Measurements from ENCODE around the gene EFEMP1. TPM values are rescaled to one million over a fixed set of nuclear protein-coding genes. Genes with fewer than 3 reads are reported as not detected.

EFEMP1 gene
- total RNA-seq, 2 experiments from 2014 or later, result not detected

GRCh38 chr2:55906993-55907392, 16.6 kb downstream of the EFEMP1 start:
- no peaks in the 10 kb centered on the region for H3K9me3 Mint-ChIP-seq (ENCODE audit: insufficient read depth)
- DNase-seq, result no peak
- H3K4me3 Mint-ChIP-seq, result no peak overlapping the region
- no peaks in the 10 kb centered on the region for H3K36me3 Mint-ChIP-seq (ENCODE audit: low read depth)
- ATAC-seq, result no peak
- CTCF ChIA-PET, result no interaction called here
- H3K4me1 Mint-ChIP-seq (ENCODE audit: low read depth), result no peaks in the 10 kb centered on the region
- H3K27me3 Mint-ChIP-seq (ENCODE audit: low read depth), result peaks cover 2% of the 10 kb centered on the region
- H3K27ac Mint-ChIP-seq, result no peak overlapping the region
- POLR2A ChIA-PET, result no interaction called here

- no peaks in the 10 kb centered on the region for H3K4me1 Mint-ChIP-seq (ENCODE audit: low read depth)
- ATAC-seq, result no peak
- no peaks in the 10 kb centered on the region for H3K9me3 Mint-ChIP-seq (ENCODE audit: insufficient read depth)
- no peak for DNase-seq
- POLR2A ChIA-PET, result no interaction called here
- H3K4me3 Mint-ChIP-seq, result no peak overlapping the region
- no peaks in the 10 kb centered on the region for H3K27me3 Mint-ChIP-seq (ENCODE audit: low read depth)
- CTCF ChIA-PET, result no interaction called here
- H3K27ac Mint-ChIP-seq, result no peak overlapping the region
- no peaks in the 10 kb centered on the region for H3K36me3 Mint-ChIP-seq (ENCODE audit: low read depth)
Observed at GRCh38 chr2:55903727-55904126, 19.9 kb downstream of the EFEMP1 start.

GRCh38 chr2:55902971-55903370, 20.6 kb downstream of the EFEMP1 start:
- Mint-ChIP-seq H3K4me1 (ENCODE audit: low read depth) (no peaks in the 10 kb centered on the region), H3K36me3 (ENCODE audit: low read depth) (no peaks in the 10 kb centered on the region), H3K9me3 (ENCODE audit: insufficient read depth) (no peaks in the 10 kb centered on the region), H3K27ac (no peak overlapping the region), H3K27me3 (ENCODE audit: low read depth) (no peaks in the 10 kb centered on the region), H3K4me3 (no peak overlapping the region)
- DNase-seq, result no peak
- ChIA-PET POLR2A (no interaction called here), CTCF (no interaction called here)
- no peak for ATAC-seq

- CTCF ChIA-PET, result no interaction called here
- Mint-ChIP-seq H3K4me3 (no peak overlapping the region), H3K27me3 (ENCODE audit: low read depth) (no peaks in the 10 kb centered on the region), H3K27ac (no peak overlapping the region), H3K4me1 (ENCODE audit: low read depth) (no peaks in the 10 kb centered on the region), H3K9me3 (ENCODE audit: insufficient read depth) (no peaks in the 10 kb centered on the region), H3K36me3 (ENCODE audit: low read depth) (no peaks in the 10 kb centered on the region)
- no peak for DNase-seq
- POLR2A ChIA-PET, result no interaction called here
- ATAC-seq, result no peak
Observed at GRCh38 chr2:55902429-55902828, 21.2 kb downstream of the EFEMP1 start.

- no peaks in the 10 kb centered on the region for H3K27me3 Mint-ChIP-seq (ENCODE audit: low read depth)
- ATAC-seq, result no peak
Observed at GRCh38 chr2:55901941-55902340, 21.6 kb downstream of the EFEMP1 start.

GRCh38 chr2:55901322-55901721, 22.3 kb downstream of the EFEMP1 start:
- ChIA-PET CTCF (no interaction called here), POLR2A (no interaction called here)
- no peak for ATAC-seq

More at GRCh38 chr2:55901941-55902340, 21.6 kb downstream of the EFEMP1 start:
- H3K9me3 Mint-ChIP-seq (ENCODE audit: insufficient read depth), result no peaks in the 10 kb centered on the region
- no peak for DNase-seq
- no peaks in the 10 kb centered on the region for H3K4me1 Mint-ChIP-seq (ENCODE audit: low read depth)
- ChIA-PET CTCF (no interaction called here), POLR2A (no interaction called here)
- no peak overlapping the region for H3K4me3 Mint-ChIP-seq
- no peaks in the 10 kb centered on the region for H3K36me3 Mint-ChIP-seq (ENCODE audit: low read depth)
- no peak overlapping the region for H3K27ac Mint-ChIP-seq

GRCh38 chr2:55899881-55900280, 23.7 kb downstream of the EFEMP1 start:
- Mint-ChIP-seq H3K4me1 (ENCODE audit: low read depth) (no peaks in the 10 kb centered on the region), H3K4me3 (no peak overlapping the region), H3K27ac (no peak overlapping the region), H3K36me3 (ENCODE audit: low read depth) (no peaks in the 10 kb centered on the region), H3K27me3 (ENCODE audit: low read depth) (no peaks in the 10 kb centered on the region), H3K9me3 (ENCODE audit: insufficient read depth) (no peaks in the 10 kb centered on the region)
- ChIA-PET CTCF (no interaction called here), POLR2A (no interaction called here)
- no peak for DNase-seq
- no peak for ATAC-seq

More at GRCh38 chr2:55901322-55901721, 22.3 kb downstream of the EFEMP1 start:
- H3K9me3 Mint-ChIP-seq (ENCODE audit: insufficient read depth), result no peaks in the 10 kb centered on the region
- H3K4me3 Mint-ChIP-seq, result no peak overlapping the region
- no peaks in the 10 kb centered on the region for H3K36me3 Mint-ChIP-seq (ENCODE audit: low read depth)
- no peaks in the 10 kb centered on the region for H3K27me3 Mint-ChIP-seq (ENCODE audit: low read depth)
- H3K4me1 Mint-ChIP-seq (ENCODE audit: low read depth), result no peaks in the 10 kb centered on the region
- H3K27ac Mint-ChIP-seq, result no peak overlapping the region
- no peak for DNase-seq

- no peaks in the 10 kb centered on the region for H3K36me3 Mint-ChIP-seq (ENCODE audit: low read depth)
- H3K27ac Mint-ChIP-seq, result no peak overlapping the region
- H3K4me3 Mint-ChIP-seq, result no peak overlapping the region
- no peaks in the 10 kb centered on the region for H3K27me3 Mint-ChIP-seq (ENCODE audit: low read depth)
- H3K4me1 Mint-ChIP-seq (ENCODE audit: low read depth), result no peaks in the 10 kb centered on the region
- no peaks in the 10 kb centered on the region for H3K9me3 Mint-ChIP-seq (ENCODE audit: insufficient read depth)
- ChIA-PET CTCF (no interaction called here), POLR2A (no interaction called here)
- ATAC-seq (no peak), DNase-seq (no peak)
Observed at GRCh38 chr2:55898386-55899040, 25.1 kb downstream of the EFEMP1 start.

- no peaks in the 10 kb centered on the region for H3K9me3 Mint-ChIP-seq (ENCODE audit: insufficient read depth)
- no peak overlapping the region for H3K27ac Mint-ChIP-seq
- no peaks in the 10 kb centered on the region for H3K4me1 Mint-ChIP-seq (ENCODE audit: low read depth)
- ATAC-seq (no peak), DNase-seq (no peak)
- ChIA-PET POLR2A (no interaction called here), CTCF (no interaction called here)
- H3K36me3 Mint-ChIP-seq (ENCODE audit: low read depth), result no peaks in the 10 kb centered on the region
- H3K4me3 Mint-ChIP-seq, result no peak overlapping the region
- no peaks in the 10 kb centered on the region for H3K27me3 Mint-ChIP-seq (ENCODE audit: low read depth)
Observed at GRCh38 chr2:55896633-55897032, 26.9 kb downstream of the EFEMP1 start.

GRCh38 chr2:55894720-55895119, 28.9 kb downstream of the EFEMP1 start:
- ChIA-PET CTCF (no interaction called here), POLR2A (no interaction called here)
- no peak overlapping the region for H3K27ac Mint-ChIP-seq
- no peaks in the 10 kb centered on the region for H3K36me3 Mint-ChIP-seq (ENCODE audit: low read depth)
- H3K4me1 Mint-ChIP-seq (ENCODE audit: low read depth), result no peaks in the 10 kb centered on the region
- DNase-seq, result no peak
- ATAC-seq, result no peak
- H3K27me3 Mint-ChIP-seq (ENCODE audit: low read depth), result no peaks in the 10 kb centered on the region
- H3K4me3 Mint-ChIP-seq, result no peak overlapping the region
- no peaks in the 10 kb centered on the region for H3K9me3 Mint-ChIP-seq (ENCODE audit: insufficient read depth)

- H3K36me3 Mint-ChIP-seq (ENCODE audit: low read depth), result no peaks in the 10 kb centered on the region
Observed at GRCh38 chr2:55891671-55892094, 31.9 kb downstream of the EFEMP1 start.

GRCh38 chr2:55888936-55889335, 34.6 kb downstream of the EFEMP1 start:
- Mint-ChIP-seq H3K27me3 (ENCODE audit: low read depth) (no peaks in the 10 kb centered on the region), H3K4me3 (no peak overlapping the region), H3K27ac (no peak overlapping the region), H3K9me3 (ENCODE audit: insufficient read depth) (no peaks in the 10 kb centered on the region), H3K4me1 (ENCODE audit: low read depth) (no peaks in the 10 kb centered on the region), H3K36me3 (ENCODE audit: low read depth) (no peaks in the 10 kb centered on the region)
- POLR2A ChIA-PET, result no interaction called here
- CTCF ChIA-PET, result no interaction called here
- no peak for ATAC-seq
- no peak for DNase-seq

More at GRCh38 chr2:55891671-55892094, 31.9 kb downstream of the EFEMP1 start:
- no peak overlapping the region for H3K4me3 Mint-ChIP-seq
- no peaks in the 10 kb centered on the region for H3K9me3 Mint-ChIP-seq (ENCODE audit: insufficient read depth)
- H3K27me3 Mint-ChIP-seq (ENCODE audit: low read depth), result no peaks in the 10 kb centered on the region
- H3K4me1 Mint-ChIP-seq (ENCODE audit: low read depth), result no peaks in the 10 kb centered on the region
- ATAC-seq, result no peak
- CTCF ChIA-PET, result no interaction called here
- no peak for DNase-seq
- H3K27ac Mint-ChIP-seq, result no peak overlapping the region
- POLR2A ChIA-PET, result no interaction called here

GRCh38 chr2:55887901-55888624, 35.5 kb downstream of the EFEMP1 start:
- ATAC-seq (no peak), DNase-seq (no peak)
- Mint-ChIP-seq H3K4me3 (no peak overlapping the region), H3K4me1 (ENCODE audit: low read depth) (no peaks in the 10 kb centered on the region), H3K36me3 (ENCODE audit: low read depth) (no peaks in the 10 kb centered on the region), H3K27ac (no peak overlapping the region), H3K27me3 (ENCODE audit: low read depth) (peaks cover 2% of the 10 kb centered on the region), H3K9me3 (ENCODE audit: insufficient read depth) (no peaks in the 10 kb centered on the region)
- ChIA-PET CTCF (no interaction called here), POLR2A (no interaction called here)
